GM13977 (cell line): Measurements from ENCODE around the gene DOCK9.

Experiments
- DNase-seq: peaks from one replicate; pipeline ENCODE4 v3.0.0; 2012; ENCODE audit warnings: low spot score
- in situ Hi-C: fragments of 300-500 bp; cut with MboI; formaldehyde crosslinking; loops from one replicate; pipeline ENCODE4 v1.12.0; 2022; ENCODE audit warnings: low sequenced_read_pairs, low pct_unique_long_range_greater_than_20kb, mixed read lengths, inconsistent platforms; ENCODE audit not compliant: unreplicated experiment
- TF ChIP-seq, protein P1 (sequence below): IDR thresholded peaks from 2 replicates; pipeline ENCODE4 v1.5.1; 2012; ENCODE audit warnings: mild to moderate bottlenecking, control low read depth; ENCODE audit not compliant: insufficient read depth; ENCODE audit errors: extremely low read depth, missing control alignments

The DOCK9 gene

DNA sequence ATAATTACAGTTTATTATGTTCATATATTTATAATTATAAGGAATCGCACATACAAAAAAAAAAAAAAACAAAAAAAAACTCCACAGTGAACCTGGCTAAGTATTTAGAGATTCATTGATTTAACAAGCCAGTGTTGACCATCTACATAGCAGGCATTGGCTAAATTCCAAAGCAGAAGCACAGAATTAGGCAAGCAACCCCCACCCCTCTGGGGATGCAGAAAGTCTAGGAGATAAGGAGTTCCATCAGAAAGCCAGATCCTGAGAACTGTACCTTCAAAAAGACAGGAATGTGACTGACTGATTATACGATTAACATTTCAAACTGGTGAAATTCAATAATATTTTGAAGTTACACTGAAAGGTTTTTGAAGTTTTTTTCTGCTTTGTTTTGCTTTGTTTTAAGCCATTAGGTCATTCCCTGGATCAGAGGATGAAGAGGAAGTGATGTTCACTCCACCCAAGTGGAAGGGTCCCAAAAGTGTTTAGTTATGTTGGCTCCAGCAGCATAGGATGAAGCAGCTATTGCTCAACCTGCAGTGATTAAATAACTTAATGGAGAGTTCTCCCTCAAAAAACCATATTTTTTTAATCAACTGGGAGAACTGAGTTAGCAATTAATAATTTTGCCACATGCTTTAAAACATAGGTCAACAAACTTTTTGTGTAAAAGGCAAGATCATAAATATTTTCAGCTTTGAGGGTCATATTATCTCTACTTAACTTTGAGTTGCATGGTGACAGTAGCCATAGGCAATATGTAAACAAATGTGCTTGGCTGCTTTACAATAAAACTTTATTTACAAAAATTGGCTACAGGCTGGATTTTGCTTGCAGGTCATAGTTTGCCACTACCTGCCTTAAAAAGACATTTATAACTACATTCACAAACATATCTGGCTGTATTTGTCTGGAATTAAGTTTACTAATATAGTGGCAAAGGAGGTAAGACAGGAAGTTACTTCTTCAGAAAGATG lies 49.6 kb downstream of the DOCK9 start:
- in situ Hi-C loops: no loop called here
- no peak for DNase-seq
- TF ChIP-seq, protein P1, sequence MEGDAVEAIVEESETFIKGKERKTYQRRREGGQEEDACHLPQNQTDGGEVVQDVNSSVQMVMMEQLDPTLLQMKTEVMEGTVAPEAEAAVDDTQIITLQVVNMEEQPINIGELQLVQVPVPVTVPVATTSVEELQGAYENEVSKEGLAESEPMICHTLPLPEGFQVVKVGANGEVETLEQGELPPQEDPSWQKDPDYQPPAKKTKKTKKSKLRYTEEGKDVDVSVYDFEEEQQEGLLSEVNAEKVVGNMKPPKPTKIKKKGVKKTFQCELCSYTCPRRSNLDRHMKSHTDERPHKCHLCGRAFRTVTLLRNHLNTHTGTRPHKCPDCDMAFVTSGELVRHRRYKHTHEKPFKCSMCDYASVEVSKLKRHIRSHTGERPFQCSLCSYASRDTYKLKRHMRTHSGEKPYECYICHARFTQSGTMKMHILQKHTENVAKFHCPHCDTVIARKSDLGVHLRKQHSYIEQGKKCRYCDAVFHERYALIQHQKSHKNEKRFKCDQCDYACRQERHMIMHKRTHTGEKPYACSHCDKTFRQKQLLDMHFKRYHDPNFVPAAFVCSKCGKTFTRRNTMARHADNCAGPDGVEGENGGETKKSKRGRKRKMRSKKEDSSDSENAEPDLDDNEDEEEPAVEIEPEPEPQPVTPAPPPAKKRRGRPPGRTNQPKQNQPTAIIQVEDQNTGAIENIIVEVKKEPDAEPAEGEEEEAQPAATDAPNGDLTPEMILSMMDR: no peak

DNA sequence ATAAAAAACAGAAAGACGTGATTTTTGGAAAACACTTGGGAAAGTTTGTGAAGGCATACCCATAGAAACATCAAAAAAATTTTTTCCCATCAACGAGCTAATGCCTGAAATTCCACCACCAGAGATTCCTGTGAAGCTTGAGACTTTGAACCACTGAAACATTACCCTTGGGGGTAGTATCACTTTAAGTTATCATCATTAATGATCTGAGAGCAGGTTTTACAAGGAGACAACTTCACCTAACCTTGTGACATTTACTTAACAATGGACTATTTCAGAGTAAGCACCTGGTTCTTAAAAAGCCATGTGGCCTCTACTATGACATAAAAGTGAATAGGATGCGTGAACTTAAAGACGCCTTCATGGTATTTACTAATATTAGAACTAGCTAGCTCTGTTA lies 51.9 kb downstream of the DOCK9 start:
- TF ChIP-seq, protein P1: no peak
- DNase-seq: no peak
- in situ Hi-C loops: no loop called here

DNA sequence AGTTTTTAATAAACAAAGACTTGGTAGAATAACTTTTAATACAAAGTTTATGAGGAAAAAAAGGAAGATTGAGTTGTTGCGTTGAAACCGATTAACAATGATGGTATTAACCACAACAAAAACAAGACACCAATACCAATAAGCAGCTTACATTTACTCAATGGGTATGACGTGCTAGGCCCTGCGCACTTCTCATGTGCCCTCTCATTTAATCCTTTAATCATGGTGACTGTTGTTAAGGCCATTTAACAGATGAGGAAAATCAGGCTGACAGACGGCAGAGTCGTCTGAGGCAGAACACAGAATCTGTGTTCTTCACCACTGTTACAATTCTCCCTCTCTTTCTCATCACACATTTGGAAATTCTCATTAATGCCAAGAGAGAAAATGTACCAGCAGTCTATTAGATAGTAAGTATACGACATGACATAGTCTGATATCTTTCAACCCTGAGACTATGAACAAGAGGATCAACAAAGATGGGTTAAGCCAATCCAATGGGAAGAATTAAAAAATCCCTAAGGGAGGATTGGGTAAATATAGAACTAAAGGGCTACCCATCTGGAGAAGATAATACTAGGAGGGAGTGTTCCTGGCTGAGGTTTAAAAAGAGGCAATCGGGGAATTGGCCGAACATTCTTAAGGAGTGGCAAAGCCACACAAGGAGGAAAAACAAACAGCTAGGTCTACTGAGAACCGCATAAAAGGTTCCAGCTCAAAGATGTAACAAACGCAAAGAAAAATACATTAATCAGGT lies 54.0 kb downstream of the DOCK9 start:
- TF ChIP-seq, protein P1: no peak
- in situ Hi-C loops: no loop called here
- DNase-seq: no peak

DNA sequence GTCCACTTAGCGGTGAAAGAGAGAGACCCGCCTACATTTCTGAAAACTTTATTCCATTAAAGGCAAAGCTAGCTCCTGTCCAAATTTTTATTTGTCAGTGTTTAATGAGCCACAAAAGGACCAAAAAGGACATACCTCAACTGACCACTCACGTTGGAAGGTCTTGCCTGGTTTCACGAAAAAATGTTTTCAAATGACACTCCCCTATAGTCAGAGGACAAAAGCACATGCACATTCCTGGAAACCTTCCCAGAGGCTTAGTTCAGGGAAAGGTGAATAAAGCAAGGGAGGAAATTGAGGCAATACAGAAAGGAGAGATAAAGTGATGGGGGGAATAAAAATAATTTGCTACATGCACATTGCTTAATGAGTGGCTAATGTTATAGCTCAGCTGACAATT lies 55.6 kb downstream of the DOCK9 start:
- TF ChIP-seq, protein P1: no peak
- no peak for DNase-seq
- in situ Hi-C loops: no loop called here

DNA sequence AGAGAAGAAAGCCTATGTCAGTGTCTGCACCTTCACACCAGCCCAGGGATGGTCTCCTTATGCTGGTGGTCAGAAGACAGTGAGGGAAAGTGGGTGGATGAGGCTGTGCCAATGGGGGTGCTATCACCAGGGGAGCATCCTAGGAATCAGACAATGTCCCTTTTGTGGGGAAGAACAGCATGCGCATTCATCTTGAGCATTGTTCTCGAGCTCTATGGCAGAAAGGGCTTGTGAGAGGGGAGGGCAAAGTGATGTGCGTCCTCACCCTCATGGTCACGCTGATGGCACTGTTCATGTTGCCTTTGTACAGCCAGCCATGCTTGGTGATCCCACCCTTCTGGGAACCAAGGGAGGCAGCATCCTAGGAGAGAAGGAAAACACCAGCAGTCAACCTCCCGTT lies 56.1 kb downstream of the DOCK9 start:
- TF ChIP-seq, protein P1: no peak
- DNase-seq: no peak
- in situ Hi-C loops: no loop called here

DNA sequence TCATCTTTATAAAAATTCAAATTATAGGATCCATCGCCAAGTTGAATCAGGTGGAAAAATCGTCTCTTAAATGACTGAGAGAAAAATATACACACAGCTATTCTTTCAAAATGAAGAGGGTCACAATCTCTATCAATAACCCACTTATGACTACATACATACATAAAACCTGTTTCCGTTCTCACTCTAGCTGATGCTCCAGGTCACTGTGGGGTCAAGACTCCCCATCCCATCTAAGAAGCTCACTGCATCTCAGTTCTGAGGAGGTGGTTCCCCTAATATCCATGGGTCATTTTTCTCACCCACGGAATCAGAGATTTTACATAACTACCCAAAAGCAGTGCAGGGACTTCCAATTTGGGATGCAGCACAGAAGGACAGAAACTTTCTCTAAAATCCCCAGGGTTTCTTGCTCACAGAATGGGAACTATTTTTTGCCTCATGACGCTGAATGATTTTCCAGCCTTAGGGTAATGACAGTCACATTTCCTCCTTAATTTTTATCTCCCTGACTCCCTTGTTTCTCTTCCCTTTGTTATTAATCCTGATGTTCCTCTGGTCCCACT lies 56.8 kb downstream of the DOCK9 start:
- TF ChIP-seq, protein P1: no peak
- in situ Hi-C loops: no loop called here
- no peak for DNase-seq
